ENCODE measurements around the gene RNF220.
"Not testable (repeated sequence)": the region's sequence is repeated elsewhere in the genome, so short reads cannot be mapped to it uniquely, and the experiment has no call there.

RNF220 gene

GRCh38 chr1:44547361-44547760 is 142.3 kb downstream of the RNF220 start:
- no peak for DNase-seq (ENCODE audit: low read depth, low spot score)

- no peak for DNase-seq (ENCODE audit: low read depth, low spot score)
These were observed 142.8 kb downstream of the RNF220 start for GRCh38 chr1:44547837-44548236.

DNA sequence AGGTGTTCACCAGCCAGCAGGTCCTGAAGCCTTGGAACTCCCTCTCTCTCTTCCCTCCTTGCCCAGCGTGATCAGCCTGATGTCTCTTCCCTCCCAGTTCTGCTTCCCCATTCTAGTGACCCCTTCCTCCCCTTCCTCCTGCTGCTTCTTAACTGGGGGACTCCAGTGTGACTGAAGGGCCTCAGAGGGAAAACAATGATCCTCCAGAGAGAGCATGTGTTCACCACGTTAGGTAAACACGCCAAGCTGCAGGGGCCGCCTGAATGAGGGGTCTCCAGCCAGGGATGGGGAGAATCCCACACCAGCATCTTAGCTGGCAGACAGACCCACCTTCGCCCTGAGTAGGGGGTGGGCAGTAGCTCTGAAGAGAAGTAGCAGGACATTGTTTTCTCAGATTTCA is 144.5 kb downstream of the RNF220 start:
- no peak for DNase-seq (ENCODE audit: low read depth, low spot score)

DNA sequence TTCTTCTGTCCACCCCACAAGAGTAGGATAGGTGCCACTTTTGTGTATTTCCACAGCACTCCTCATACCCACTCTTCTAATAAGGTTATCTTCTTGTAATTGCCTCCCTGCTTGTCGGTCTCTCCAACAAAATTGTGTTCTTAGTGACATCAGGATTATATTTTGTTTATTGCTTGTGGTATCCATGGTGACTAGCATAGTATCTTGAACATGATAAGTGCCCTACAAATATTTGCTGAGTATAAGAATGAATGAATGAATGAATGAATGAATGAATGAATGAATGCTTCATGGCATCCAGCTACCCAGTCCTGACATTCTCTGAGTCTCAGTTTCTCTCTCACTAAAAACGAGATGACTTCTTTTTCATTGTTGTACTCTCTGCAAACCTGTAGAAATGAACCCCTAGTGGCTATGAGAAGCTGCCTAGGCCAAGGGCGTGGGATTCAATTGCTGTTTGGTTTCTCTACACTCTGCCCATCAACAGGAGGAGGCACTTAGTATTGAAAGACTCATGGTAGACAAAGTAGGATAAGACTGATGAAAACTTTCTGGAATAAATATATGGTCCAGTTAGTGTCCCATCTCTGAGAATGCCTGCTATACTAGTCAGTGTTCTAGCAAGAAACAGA is 148.2 kb downstream of the RNF220 start:
- no peak for DNase-seq (ENCODE audit: low read depth, low spot score)

- DNase-seq (ENCODE audit: low read depth, low spot score) = no peak
These were observed 148.7 kb downstream of the RNF220 start for GRCh38 chr1:44553771-44554170.

GRCh38 chr1:44554706-44555105 is 149.7 kb downstream of the RNF220 start:
- DNase-seq (ENCODE audit: low read depth, low spot score) = no peak

DNA sequence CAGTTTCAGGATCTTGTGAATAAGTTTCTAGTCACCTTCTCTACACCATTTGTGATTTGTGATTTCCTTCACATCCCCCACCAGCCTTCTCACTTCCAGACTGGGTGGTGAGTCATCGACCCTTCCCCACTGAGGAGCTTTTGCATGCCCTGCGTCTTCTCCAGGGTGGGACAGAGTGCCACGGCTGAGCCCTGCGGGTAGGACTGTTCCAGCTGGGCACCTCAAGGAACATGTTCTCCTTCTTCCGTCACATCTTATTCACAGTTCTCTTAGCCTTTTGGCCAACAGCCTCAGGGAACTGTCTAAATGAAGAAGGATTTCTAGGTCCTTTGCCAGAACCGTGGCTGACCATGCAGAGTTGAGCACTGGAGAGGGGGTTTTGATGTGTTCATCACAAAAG is 152.7 kb downstream of the RNF220 start:
- DNase-seq (ENCODE audit: low read depth, low spot score) = no peak

DNA sequence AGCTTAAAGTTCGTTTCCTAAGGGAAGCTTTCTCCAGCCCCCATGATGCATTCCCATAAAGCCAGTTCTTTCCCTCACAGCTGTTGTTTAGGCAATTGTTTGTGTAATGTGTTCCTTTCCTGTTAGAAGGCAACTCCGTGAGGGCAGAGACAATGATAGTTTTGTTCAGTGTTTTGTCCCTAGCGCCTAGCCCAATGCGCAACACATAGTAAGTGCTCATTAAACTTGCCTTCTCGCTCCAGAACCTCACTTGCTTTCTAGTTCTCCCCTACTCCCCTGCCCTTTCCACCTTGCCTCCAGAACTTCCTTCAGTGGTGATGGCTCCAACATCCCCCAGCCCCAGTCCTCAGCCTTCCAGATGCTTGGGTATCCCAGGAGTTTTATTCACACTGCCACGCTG is 153.8 kb downstream of the RNF220 start:
- no peak for DNase-seq (ENCODE audit: low read depth, low spot score)

DNA sequence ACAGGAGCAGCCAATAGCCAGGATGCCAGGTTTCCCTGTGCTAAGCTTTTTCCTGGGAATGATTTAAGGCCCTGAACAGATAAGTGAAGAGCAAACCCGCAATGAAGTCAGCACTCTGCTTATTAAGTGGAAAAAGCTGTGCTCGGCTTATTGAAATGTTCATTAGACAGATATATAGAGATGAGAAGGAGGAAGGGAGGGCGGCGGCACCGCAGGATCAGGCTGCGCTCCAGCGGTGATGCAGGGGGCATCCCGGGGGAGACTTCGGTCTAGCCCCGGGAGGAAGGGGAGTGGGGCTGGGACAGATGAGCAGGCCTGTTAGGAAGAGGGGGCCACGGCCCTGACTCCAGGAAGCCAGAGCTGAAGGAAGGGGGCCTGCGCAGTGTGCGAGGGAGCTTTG is 154.3 kb downstream of the RNF220 start:
- no peak for DNase-seq (ENCODE audit: low read depth, low spot score)

DNA sequence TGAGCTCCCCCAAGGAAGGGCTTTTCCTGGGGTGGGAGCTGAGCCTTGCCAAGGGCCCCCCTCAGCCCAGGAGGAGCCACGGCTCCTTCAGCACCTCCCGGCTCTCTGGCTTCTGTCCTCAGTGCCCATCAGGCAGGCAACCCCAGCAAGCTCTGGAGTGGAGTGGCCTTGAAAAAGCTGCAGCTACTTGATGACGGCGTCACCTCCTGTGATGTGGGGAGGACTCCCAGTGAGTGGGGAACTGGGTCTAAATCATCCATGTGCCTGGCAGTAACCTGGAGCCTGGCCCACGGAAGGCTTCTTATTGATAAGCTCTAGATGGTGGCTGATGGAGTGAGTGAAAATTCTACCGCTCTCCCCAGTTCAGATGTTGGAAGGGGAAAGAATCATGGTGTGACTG is 154.9 kb downstream of the RNF220 start:
- DNase-seq (ENCODE audit: low read depth, low spot score) = no peak

DNA sequence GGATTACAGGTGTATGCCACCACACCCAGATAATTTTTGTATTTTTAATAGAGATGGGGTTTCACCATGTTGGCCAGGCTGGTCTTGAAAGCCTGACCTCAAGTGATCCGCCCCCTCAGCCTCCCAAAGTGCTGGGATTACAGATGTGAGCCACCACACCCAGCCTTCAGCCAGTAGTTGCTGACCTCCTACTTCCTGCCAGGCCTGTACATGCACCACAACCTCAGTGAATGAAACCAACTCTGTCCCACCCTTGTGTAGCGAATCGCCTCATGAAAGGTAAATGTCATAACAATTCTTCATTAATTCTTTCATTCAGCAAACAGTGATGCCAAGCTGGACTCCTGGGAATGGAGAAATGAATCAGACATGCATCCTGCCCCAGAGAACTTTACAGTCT is 155.6 kb downstream of the RNF220 start:
- DNase-seq (ENCODE audit: low read depth, low spot score) = not testable (repeated sequence)

- DNase-seq (ENCODE audit: low read depth, low spot score) = no peak
These were observed 160.2 kb downstream of the RNF220 start for GRCh38 chr1:44565259-44565750.

DNA sequence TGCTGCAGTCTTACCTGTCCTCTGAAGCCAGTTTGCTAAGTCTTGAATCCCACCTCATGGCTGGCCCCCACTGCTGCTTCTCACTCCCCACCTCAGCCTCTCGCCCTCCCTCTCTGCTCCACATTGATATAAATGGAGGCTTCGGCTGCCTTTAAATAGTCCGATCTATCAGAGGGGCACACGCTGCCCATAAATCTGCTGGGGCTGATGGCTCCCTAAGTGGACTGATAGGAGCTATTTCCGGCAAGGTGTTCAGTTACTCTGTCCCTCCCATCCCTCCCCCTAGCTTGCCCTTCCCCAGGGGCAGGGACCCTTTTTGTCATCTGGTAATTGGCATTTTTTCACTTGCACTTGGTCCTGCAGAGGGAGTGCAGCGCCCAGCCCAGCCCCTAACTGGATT is 160.8 kb downstream of the RNF220 start:
- no peak for DNase-seq (ENCODE audit: low read depth, low spot score)

GRCh38 chr1:44566281-44567046 is 161.4 kb downstream of the RNF220 start:
- DNase-seq (ENCODE audit: low read depth, low spot score) = no peak

DNA sequence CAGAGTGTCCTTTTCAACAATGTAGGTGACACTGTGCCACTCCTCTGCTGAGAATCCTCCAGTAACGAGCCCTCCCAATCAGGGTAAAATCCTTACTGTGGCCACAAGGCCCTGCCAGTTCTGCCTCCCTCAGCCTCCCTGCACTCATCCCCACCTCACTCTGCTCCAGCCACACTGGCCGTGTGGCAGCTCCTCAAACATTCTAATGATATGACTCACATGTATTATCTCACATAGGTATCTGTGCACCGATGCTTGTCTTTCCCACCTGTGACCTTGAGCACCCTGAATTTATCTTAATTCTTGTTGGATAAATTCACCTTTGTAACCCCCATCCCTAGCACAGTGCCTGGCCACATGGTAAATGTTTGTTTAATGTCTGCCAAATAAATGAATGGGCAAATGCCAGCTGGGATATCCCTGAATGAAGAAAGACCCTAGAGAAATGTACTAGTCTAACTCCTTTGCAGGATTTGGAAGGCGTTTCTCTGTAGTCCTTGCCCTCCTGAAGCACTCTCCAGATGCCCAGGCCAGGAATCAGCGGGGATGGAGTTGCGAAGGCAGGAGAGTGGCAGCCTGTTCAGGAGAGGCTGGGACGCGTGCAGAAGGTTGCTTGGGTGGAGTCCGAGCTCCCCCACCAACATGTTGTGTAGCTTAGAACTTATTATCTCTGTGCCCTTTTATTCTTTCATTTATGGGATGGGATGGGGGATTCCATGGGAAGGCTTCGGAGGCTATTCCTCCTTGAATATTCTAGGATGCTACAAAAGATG is 163.3 kb downstream of the RNF220 start:
- DNase-seq (ENCODE audit: low read depth, low spot score) = no peak

DNA sequence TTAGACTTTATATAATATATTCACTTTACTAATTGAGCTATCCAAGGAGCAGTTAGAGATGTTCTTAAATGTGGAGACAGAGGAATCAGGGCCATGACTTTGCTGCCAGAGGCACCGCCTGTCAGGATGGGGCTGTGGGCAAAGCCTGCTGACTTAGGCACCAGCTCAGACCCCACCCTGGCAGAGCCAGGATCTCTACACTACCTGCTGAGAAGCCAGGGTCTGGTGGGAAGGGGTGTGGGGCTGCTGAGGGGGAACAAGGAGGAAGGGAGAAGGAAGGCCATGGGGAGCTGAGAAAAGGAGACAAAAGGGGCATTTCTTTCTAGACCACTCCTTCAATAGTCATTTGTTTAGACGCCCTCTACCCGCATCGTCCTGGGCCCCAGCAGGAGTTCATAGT is 164.4 kb downstream of the RNF220 start:
- DNase-seq (ENCODE audit: low read depth, low spot score) = no peak

DNA sequence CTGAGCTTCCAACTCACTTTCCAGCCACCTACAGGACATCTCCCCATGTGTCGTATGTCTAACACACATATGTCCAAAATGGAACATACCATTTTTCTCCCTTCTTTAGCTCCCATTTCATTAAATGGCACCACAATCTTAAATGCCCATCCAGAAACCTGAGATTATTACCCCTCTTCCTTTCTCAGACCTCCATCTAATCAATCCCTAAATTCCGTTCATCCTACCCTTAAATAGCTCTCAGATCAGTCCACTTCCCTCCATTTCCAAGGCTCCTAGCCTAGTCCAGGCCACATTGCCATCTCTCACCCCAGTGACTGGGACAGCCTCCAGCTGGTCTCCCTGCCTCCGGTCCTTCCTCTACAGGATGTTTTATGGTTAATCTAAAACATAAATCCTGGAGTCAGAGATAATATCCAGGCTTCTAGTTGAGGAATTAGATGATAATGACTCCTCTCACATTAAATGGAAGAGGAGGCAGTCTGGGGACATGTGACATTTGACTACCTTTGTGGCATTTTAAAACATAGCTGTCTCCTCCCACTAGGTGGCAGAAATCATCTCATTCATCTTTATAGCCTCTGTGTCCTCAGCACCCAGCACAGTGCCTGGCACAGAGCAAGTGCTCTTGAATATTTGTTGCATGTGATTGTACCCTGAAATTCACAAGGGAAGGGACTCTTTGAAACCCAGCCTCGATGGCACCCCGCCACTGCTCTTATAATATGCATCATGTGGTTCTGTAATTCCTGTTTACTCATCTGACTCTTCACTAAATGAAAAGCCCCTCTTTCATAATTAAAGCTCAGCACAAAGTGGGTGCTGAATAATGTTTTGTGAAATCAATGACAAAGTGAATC is 166.9 kb downstream of the RNF220 start:
- no peak for DNase-seq (ENCODE audit: low read depth, low spot score)

DNA sequence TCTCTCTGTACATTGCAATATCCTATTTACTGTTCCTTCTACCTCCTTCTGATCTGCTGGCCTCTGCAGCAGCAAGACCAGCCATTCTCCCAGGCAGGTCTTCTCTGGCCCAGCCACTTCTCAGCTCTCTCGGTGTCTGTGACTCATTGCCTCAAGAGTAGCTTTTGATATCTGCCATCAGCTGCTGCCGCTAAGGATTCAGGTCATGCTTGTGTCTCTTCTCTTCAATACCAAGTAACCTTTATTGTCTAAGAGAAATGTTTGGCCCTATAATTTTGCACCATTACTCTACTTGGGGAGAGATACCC is 167.5 kb downstream of the RNF220 start:
- DNase-seq (ENCODE audit: low read depth, low spot score) = no peak

GRCh38 chr1:44575396-44575795 is 170.3 kb downstream of the RNF220 start:
- no peak for DNase-seq (ENCODE audit: low read depth, low spot score)

DNA sequence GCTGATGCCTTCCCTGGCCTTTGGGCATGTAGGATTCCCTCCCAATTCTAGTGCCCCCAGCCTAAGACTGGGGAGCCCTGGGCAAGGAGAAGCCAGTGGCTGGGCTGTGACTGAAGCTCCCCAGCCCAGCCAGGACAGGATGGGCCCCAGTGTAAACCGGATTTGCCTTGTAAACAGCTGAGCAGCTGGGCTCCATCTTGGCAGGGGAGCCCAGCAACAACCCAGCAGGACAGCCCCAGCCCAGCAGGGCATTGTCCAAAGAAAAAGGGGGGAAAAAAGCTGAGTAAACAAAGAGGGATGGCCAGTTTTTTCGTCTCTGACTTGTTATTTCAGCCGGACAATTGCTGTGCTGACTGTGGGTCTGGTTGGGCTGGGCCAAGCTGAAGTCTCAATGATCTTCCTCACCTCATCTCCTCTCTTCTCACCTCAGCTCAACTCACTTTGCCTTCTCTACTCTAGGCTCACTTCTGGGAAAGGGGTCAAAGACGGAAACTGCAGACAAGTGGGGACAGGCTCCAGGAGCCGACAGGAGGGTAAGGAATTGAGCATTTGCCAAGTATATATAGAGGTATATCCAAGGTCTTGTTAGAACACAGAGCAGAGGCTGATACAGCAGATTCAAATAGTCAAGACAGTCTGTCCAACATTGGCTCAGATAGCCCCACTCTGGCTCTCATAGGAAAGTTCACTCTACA is 171.5 kb downstream of the RNF220 start:
- peak; percentile 90 for DNase-seq (ENCODE audit: low read depth, low spot score)

- no peak for DNase-seq (ENCODE audit: low read depth, low spot score)
These were observed 176.2 kb downstream of the RNF220 start for GRCh38 chr1:44581205-44581604.

All from brain pericyte (primary cell).